ENCODE results near the gene HOXC5.

GRCh38 chr12:54002915-54003389 is 29.9 kb upstream of the HOXC5 start:
- no peak for TF ChIP-seq CTCF (IDR thresholded peaks at IDR 0.05)
- TF ChIP-seq ZFX (IDR thresholded peaks at IDR 0.05; ENCODE audit: borderline replicate concordance): no peak
